B cell (primary cell): ENCODE data around the gene CD79B. TPM values are rescaled to one million over a fixed set of nuclear protein-coding genes. Genes with fewer than 3 reads are reported as not detected.

Experiments used
- ATAC-seq: fragments of 200-7000 bp; cut with Tn5 transposase; one replicate; pipeline ENCODE4 v1.10.0; 2021; ENCODE audit warnings: low read depth, mild to moderate bottlenecking, moderate number of reproducible peaks, moderate library complexity
- CTCF ChIA-PET: fragments of 350-600 bp; sonication (Branson Sonifier 250); formaldehyde crosslinking; loops from one replicate; lab custom pipeline; 2021; ENCODE audit warnings: antibody characterized with exemption, inconsistent platforms; lab: Charles Lee
- POLR2A ChIA-PET: fragments of 350-600 bp; sonication (Branson Sonifier 250); formaldehyde crosslinking; loops from one replicate; lab custom pipeline; 2021; ENCODE audit warnings: antibody characterized with exemption; lab: Charles Lee
- DNase-seq: peaks from one replicate; pipeline ENCODE4 v3.0.0; 2013
- H2AFZ ChIP-seq: 2 replicates; pipeline ENCODE4 v1.6.1; 2012; ENCODE audit warnings: mild to moderate bottlenecking, low read depth, low read length; ENCODE audit not compliant: insufficient read depth, poor library complexity, severe bottlenecking
- H3K27ac ChIP-seq, 2 donors: 1 replicate in 1 of 2; 2 replicates in 1 of 2; pipeline ENCODE4 v1.5.1; 2012 to 2013; ENCODE audit warnings: low read length in 2 of 2, mild to moderate bottlenecking in 2 of 2, moderate library complexity in 1 of 2
- H3K27me3 ChIP-seq, 4 experiments: fragments of 200-600 bp in 1 of 4; sonication (generic) in 1 of 4; replicated peaks in 1 of 4; 1 replicate in 2 of 4; 2 replicates in 2 of 4; pipeline versions ENCODE4 v1.6.1 to v1.7.0; 2013 to 2016; ENCODE audit warnings: low read length in 3 of 4, mild to moderate bottlenecking in 2 of 4, mixed read lengths in 1 of 4, moderate library complexity in 1 of 4; ENCODE audit not compliant: insufficient read depth in 4 of 4, control insufficient read depth in 3 of 4; ENCODE audit errors: control extremely low read depth in 1 of 4
- H3K36me3 ChIP-seq, 2 experiments: replicated peaks in 1 of 2; 1 replicate in 1 of 2; 2 replicates in 1 of 2; pipeline versions ENCODE4 v1.6.1 to v1.7.1; 2013; ENCODE audit warnings: low read length in 1 of 2; ENCODE audit not compliant: insufficient read depth in 2 of 2, control insufficient read depth in 1 of 2; ENCODE audit errors: control extremely low read depth in 1 of 2, extremely low read depth in 1 of 2
- H3K4me1 ChIP-seq, 2 donors: fragments of 200-600 bp in 1 of 2; sonication (generic) in 1 of 2; 1 replicate in 1 of 2; 2 replicates in 1 of 2; pipeline versions ENCODE4 v1.5.1 to v1.6.1; 2013 to 2017; ENCODE audit warnings: low read length in 2 of 2; ENCODE audit not compliant: control insufficient read depth in 2 of 2, insufficient read depth in 2 of 2
- H3K4me2 ChIP-seq: replicated peaks from 2 replicates; pipeline ENCODE3; 2012; ENCODE audit warnings: mild to moderate bottlenecking, low read depth, low read length; ENCODE audit not compliant: poor library complexity, severe bottlenecking
- H3K4me3 ChIP-seq, 5 experiments: fragments of 200-600 bp in 1 of 5; sonication (generic) in 1 of 5; 1 replicate in 3 of 5; 2 replicates in 2 of 5; pipeline versions ENCODE4 v1.5.1 to v1.7.0; 2011 to 2016; ENCODE audit warnings: low read length in 4 of 5, mild to moderate bottlenecking in 4 of 5, low read depth in 2 of 5, control low read depth in 1 of 5, moderate library complexity in 1 of 5; ENCODE audit not compliant: insufficient read depth in 1 of 5; ENCODE audit errors: control extremely low read depth in 1 of 5, extremely low read depth in 1 of 5
- H3K79me2 ChIP-seq: fragments of 200-600 bp; sonication (generic); one replicate; pipeline ENCODE4 v1.6.0; 2016; ENCODE audit warnings: low read length; ENCODE audit not compliant: control insufficient read depth, insufficient read depth
- H3K9ac ChIP-seq: fragments of 200-600 bp; sonication (generic); 2 replicates; pipeline ENCODE4 v1.6.1; 2017; ENCODE audit warnings: mild to moderate bottlenecking, low read length, moderate library complexity
- H3K9me3 ChIP-seq, 3 donors: one replicate each; pipeline versions ENCODE4 v1.6.1 to v1.7.1; 2013; ENCODE audit warnings: low read length in 2 of 3; ENCODE audit not compliant: control insufficient read depth in 2 of 3, insufficient read depth in 1 of 3; ENCODE audit errors: control extremely low read depth in 1 of 3
- H4K20me1 ChIP-seq: 2 replicates; pipeline ENCODE4 v1.6.0; 2012; ENCODE audit warnings: mild to moderate bottlenecking, low read length; ENCODE audit not compliant: insufficient read depth, control insufficient read depth, poor library complexity, severe bottlenecking
- H3K27ac Mint-ChIP-seq: one replicate; pipeline ENCODE4 v1.8.0; 2021; ENCODE audit warnings: mixed read lengths
- H3K27me3 Mint-ChIP-seq: one replicate; pipeline ENCODE4 v1.8.0; 2021; ENCODE audit warnings: mixed read lengths
- H3K4me1 Mint-ChIP-seq: one replicate; pipeline ENCODE4 v1.8.0; 2021; ENCODE audit warnings: mixed read lengths
- H3K4me3 Mint-ChIP-seq: one replicate; pipeline ENCODE4 v1.8.0; 2021; ENCODE audit warnings: mixed read lengths
- H3K9me3 Mint-ChIP-seq: one replicate; pipeline ENCODE4 v1.8.0; 2022; ENCODE audit warnings: mixed read lengths; ENCODE audit not compliant: insufficient read depth
- EZH2 ChIP-seq: IDR thresholded peaks from 2 replicates; pipeline ENCODE4 v1.6.1; 2012; ENCODE audit warnings: borderline replicate concordance, low read depth, mild to moderate bottlenecking, moderate library complexity, low read length; ENCODE audit not compliant: insufficient read depth, poor library complexity, severe bottlenecking
- WGBS: methylation state at CpG from one replicate; pipeline ENCODE4 v1.1.5; 2013; ENCODE audit warnings: missing lambda C conversion rate; ENCODE audit not compliant: insufficient coverage; 5-methylcytosine and 5-hydroxymethylcytosine counted together
- intact Hi-C: fragments of 100-400 bp; cut with micrococcal nuclease; formaldehyde crosslinking; loops from one replicate; pipeline ENCODE4 v1.10.0; 2022
- polyA plus RNA-seq: library from polyadenylated mRNA; depleted of rRNA; stranded (reverse); fragments of >200 nt; gene quantifications from 2 replicates; pipeline ENCODE4 v1.2.3, GENCODE V29; 2012
- total RNA-seq, 2 donors: library from RNA; stranded (reverse); fragments of 120-200 nt in 1 of 2; gene quantifications; 1 replicate in 1 of 2; 2 replicates in 1 of 2; pipeline versions ENCODE4 v1.2.3 to v1.2.4, GENCODE V29; 2013 to 2022
- TF ChIP-seq, protein P1 (sequence below): fragments of 200-600 bp; IDR thresholded peaks from one replicate; pipeline ENCODE4 v1.8.0; 2022; ENCODE audit warnings: antibody characterized with exemption, mild to moderate bottlenecking

The CD79B gene
- total and polyA plus RNA-seq, 2 donors (not counting 1 experiment from before 2014, with no cell fraction given): 891 to 1,100 TPM

DNA sequence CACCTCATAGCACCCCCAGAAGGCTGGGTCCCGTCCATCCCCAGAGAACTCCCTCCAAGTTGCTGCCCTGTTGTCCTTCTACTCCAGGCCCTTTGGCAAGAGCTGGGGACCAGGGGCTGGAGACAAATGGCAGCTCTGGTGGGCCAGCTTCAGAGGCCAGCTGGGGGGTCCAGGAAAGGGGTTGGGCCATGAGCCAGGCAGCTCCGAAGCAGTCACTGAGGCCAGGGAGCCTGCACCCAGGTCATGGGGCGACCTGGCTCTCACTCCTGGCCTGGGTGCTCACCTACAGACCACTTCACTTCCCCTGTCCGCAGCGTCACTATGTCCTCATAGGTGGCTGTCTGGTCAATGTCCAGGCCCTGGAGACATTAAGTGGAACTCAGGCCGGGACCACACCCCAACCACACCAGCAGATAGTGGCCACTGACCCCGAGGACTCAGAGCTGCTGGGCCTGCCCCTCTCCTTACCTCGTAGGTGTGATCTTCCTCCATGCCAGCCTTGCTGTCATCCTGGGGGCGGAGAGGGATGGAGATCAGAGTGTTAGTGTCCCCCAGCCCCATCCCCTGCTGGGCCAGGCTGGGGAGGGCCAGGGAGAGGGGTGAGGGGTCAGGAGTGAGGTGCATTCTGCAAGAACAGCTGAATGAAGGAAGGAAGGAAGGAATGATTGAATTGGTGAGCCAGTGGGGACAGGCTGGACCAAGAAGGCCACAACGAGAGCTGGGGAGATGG lies 3.0 kb downstream of the CD79B start:
- DNase-seq: no peak
- ATAC-seq: no peak
- Histone ChIP-seq H3K4me1 (peaks cover 73 to 86% of the 10 kb centered on the region in 2 donors), H3K27me3 (no peaks in the 10 kb centered on the region), H3K9me3 (no peaks in the 10 kb centered on the region), H3K4me2 (peak overlapping the region; percentile 97), H3K4me3 (peak overlapping the region; percentile 80 to 100 (median 97)), H3K9ac (peak overlapping the region; percentile 97), H4K20me1 (peaks cover 46% of the 10 kb centered on the region), H2AFZ (no peak overlapping the region), H3K79me2 (peaks cover 65% of the 10 kb centered on the region), H3K27ac (peak overlapping the region; percentile 85 to 89), H3K36me3 (peaks cover 0 to 51% of the 10 kb centered on the region in 2 experiments)
- peak overlapping the region; percentile 97 for H3K27ac Mint-ChIP-seq
- peak overlapping the region; percentile 99 for H3K4me3 Mint-ChIP-seq
- TF ChIP-seq EZH2: no peak
- TF ChIP-seq, protein P1, sequence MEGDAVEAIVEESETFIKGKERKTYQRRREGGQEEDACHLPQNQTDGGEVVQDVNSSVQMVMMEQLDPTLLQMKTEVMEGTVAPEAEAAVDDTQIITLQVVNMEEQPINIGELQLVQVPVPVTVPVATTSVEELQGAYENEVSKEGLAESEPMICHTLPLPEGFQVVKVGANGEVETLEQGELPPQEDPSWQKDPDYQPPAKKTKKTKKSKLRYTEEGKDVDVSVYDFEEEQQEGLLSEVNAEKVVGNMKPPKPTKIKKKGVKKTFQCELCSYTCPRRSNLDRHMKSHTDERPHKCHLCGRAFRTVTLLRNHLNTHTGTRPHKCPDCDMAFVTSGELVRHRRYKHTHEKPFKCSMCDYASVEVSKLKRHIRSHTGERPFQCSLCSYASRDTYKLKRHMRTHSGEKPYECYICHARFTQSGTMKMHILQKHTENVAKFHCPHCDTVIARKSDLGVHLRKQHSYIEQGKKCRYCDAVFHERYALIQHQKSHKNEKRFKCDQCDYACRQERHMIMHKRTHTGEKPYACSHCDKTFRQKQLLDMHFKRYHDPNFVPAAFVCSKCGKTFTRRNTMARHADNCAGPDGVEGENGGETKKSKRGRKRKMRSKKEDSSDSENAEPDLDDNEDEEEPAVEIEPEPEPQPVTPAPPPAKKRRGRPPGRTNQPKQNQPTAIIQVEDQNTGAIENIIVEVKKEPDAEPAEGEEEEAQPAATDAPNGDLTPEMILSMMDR: no peak
- POLR2A ChIA-PET: interaction anchor here (0.6 to 12.1 kb wide), 5 partner anchors 10 to 219 kb away, joined by 3 to 360 read pairs (median 6); partner anchors contain the start of genes GH1 and ICAM2
- H3K27me3 Mint-ChIP-seq: no peaks in the 10 kb centered on the region
- intact Hi-C loops: no loop called here
- CTCF ChIA-PET: interaction anchor here (0.8 to 26.0 kb wide), 8 partner anchors 7 to 204 kb away, joined by 3 to 834 read pairs (median 10); partner anchors contain the start of genes GH1 and ICAM2
- peaks cover 87% of the 10 kb centered on the region for H3K4me1 Mint-ChIP-seq
- 79% methylated on average over 9 of the region's 10 CpGs for WGBS
- H3K9me3 Mint-ChIP-seq: no peaks in the 10 kb centered on the region

DNA sequence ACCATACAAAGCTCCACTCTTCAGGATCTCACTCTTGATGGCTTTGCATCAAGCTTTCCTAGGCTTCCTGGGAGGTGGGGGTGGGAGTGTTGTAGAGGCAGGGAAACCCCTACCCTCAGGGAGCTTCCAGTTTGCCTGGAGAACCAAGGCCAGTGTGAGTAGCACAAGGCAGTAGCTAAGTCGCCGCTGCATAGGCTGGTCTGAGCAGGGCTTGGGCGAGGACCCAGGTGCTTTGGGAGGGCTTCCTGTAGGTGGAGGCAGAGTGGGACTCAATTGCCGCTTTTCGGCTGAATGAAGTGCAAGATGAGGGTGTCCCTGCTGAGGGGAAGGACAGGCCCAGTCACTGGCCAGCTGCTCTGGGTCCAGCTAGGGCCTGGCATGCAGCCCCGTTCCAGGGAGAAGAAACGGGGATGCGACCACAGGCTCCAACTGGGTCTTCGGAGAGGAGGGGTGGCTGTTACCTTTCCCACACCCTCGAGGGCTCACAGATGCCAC lies 3.9 kb downstream of the CD79B start:
- ATAC-seq: no peak
- peaks cover 0 to 51% of the 10 kb centered on the region in 2 experiments for H3K36me3 ChIP-seq
- H3K4me2 ChIP-seq: peak overlapping the region; percentile 97
- H3K9ac ChIP-seq: peak overlapping the region; percentile 97
- 41% methylated on average over 5 of the region's 10 CpGs for WGBS
- peak overlapping the region; percentile 27 to 100 (median 97) for H3K4me3 ChIP-seq
- intact Hi-C loops: no loop called here
- CTCF ChIA-PET: interaction anchor here (0.6 to 26.0 kb wide), 11 partner anchors 9 to 205 kb away, joined by 3 to 834 read pairs (median 6); partner anchors contain the start of gene GH1
- POLR2A ChIA-PET: interaction anchor here (0.6 to 12.1 kb wide), 7 partner anchors 9 to 606 kb away, joined by 3 to 360 read pairs (median 6); partner anchors contain the start of gene ICAM2
- Mint-ChIP-seq H3K27ac (peak overlapping the region; percentile 97), H3K4me1 (peaks cover 85% of the 10 kb centered on the region), H3K4me3 (peak overlapping the region; percentile 99), H3K9me3 (no peaks in the 10 kb centered on the region), H3K27me3 (no peaks in the 10 kb centered on the region)
- no peaks in the 10 kb centered on the region for H3K27me3 ChIP-seq
- H3K79me2 ChIP-seq: peaks cover 61% of the 10 kb centered on the region
- peaks cover 46% of the 10 kb centered on the region for H4K20me1 ChIP-seq
- DNase-seq: no peak
- H3K27ac ChIP-seq: peak overlapping the region; percentile 85 to 89
- no peak for TF ChIP-seq EZH2
- TF ChIP-seq, protein P1: no peak
- H3K9me3 ChIP-seq: no peaks in the 10 kb centered on the region
- peaks cover 72 to 86% of the 10 kb centered on the region in 2 donors for H3K4me1 ChIP-seq
- no peak overlapping the region for H2AFZ ChIP-seq
